GM21619 (cell line): ENCODE measurements around the gene ATAD2B.
"Not testable (repeated sequence)": the region's sequence is repeated elsewhere in the genome, so short reads cannot be mapped to it uniquely, and the experiment has no call there.

ENCODE experiments used
- ATAC-seq: cut with Tn5 transposase; IDR thresholded peaks from one replicate; pipeline ENCODE4 v1.9.1; 2021; ENCODE audit not compliant: unreplicated experiment

The ATAD2B gene

DNA sequence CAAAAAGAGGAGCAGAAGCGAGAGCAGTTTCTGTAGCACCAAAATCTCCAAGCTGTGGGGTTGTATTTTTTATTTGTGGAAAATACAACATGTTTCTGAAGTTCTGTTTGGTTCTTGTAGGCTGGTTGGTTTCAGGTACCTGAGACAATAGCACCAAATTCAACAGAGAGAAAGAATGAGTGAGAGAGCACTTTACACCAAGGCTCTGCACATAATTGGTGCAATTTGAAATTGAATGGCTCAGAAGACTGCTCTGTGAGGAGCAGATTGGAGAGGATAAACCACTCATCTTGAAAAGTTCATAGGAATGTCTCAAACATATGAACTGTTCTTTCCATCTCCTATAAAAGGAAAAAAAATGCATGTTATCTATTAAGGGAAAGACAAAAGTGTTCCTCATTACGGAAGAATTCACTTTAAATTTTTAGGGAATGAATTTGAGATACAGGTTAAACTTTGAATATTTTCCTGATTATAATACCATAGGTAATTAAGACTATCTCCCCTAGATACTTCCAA is 175.1 kb downstream of the ATAD2B start:
- no peak for ATAC-seq

DNA sequence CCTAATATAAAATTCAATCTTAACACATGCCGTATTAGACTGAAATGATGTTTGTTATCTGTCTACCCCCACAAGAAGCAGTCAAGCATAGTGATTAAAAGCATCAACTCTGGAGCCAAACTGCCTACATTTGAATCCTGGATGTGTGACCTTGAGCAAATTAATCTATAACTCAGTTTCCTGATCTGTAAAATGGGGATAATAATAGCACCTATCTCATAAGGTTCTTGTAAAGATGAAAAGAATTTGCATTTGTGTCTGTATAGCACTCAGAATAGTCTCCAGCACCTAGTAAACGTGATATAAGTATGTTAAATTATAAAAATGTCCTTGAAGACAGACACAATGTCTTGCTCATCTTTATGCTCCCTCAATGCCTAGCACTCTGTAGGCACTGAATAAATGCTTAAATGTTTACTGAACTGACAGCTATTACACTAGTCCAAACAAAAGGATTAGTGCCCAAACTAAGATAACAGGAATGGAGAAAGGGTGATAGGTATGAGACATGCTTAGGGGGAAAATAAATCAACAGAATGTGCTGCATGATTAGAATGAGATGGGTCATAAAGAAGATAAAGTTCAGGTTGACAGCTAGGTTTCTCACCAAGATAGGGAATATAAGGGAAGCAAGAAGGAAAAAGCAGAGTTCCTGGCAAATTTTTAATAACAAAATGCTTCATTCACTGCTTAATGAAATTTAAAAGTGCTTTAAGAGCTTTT is 180.6 kb downstream of the ATAD2B start:
- peak; percentile 35 for ATAC-seq

DNA sequence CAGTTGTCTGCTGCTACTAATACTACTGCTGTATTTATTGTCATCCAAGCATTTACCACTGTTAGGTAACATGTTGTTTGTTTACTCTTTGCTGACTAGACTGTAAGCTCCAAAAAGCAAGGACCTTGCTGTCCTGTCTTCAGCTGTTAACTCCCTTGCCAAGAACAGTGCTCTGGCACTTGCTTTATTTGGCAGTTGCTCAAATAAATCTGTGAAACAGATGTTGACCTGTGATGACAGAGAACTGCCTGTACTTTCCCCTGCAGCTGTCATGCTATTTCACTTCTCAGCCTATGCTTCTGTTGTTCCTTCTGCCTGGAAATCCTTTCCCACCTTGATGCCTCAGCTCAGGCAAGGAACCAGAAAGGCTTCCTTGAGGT is 181.2 kb downstream of the ATAD2B start:
- peak; percentile 71 for ATAC-seq

GRCh38 chr2:23745068-23745725 is 181.7 kb downstream of the ATAD2B start:
- no peak for ATAC-seq

DNA sequence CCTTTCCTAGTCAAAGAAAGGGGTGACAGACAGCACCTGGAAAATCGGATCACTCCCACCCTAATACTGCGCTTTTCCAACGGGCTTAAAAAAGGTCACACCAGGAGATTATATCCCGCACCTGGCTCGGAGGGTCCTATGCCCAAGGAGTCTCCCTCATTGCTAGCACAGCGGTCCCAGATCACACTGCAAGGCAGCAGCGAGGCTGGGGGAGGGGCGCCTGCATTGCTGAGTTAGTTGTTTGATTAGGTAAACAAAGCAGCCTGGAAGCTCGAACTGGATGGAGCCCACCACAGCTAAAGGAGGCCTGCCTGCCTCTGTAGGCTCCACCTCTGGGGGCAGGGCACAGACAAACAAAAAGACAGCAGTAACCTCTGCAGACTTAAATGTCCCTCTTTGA is 190.1 kb downstream of the ATAD2B start:
- not testable (repeated sequence) for ATAC-seq

GRCh38 chr2:23734416-23734815 is 192.5 kb downstream of the ATAD2B start:
- ATAC-seq, result no peak

- not testable (repeated sequence) for ATAC-seq
These were observed 203.9 kb downstream of the ATAD2B start for GRCh38 chr2:23723029-23723428.

DNA sequence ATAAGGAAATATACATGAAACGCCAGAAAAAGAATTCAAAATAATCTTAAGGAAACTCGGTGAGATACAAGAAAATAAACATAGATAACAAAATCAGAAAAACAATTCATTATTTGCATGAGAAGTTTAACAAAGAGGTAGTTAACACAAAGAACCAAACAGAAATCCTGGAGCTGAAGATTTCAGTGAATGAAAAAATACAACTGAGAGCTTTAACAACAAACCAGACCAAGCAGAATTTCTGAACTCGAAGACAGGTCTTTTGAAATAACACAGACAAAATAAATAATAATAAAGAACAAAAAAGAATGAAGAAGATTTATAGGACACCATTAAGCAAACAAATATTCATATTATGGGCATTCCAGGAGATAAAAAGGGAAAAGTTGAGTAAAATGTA is 204.7 kb downstream of the ATAD2B start:
- no peak for ATAC-seq

DNA sequence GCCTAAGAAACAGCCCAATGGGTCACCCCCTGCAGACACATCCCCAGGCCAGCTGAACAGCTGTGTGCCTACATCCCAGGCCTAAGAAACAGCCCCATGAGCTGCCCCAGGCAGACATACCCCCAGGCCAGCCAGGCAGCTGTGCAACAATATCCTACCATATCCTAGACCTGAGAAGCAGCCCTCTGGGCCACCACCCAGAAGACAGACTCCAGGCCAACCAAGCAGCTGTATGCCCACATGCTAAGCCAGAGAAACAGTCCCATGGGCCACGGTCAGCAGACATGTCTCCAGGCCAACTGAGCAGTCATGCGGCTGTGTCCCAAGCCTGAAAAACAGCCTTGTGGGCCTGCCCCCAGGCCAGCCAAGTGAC is 205.5 kb downstream of the ATAD2B start:
- no peak for ATAC-seq

DNA sequence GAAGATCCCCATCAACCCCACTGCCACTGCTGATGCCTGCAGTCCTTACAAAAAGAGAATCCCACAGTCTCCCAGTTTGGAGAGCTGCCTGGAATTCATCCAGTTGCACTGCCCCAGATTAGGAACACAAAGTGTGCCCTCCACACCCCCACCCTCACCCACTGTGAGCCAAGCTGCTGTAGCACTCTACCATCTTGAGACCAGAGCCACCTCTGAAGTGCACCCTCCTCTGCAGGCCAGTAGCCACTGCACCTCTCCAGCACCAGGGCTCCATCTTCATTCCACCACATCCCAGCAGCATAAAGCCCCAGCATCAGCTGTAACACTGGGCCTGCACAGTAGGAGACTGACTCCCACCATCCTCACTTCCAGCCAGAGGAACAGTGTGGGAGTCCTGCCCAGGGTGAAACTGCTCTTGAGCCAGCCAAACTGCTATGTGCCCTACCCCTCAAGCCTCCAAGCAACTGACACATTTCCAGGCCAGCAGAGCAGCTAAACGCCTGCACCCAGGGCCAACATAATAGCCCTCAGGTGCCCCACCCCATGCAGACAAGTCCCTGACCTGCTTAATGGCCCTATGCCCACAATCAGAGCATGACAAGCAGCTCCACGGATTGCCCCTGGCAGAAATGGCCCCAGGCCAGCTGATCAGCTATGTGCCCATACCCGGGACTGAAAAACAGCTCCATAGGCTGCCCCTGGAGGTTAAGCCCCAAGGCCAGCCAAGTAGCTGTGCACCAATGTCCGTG is 206.0 kb downstream of the ATAD2B start:
- no peak for ATAC-seq

- no peak for ATAC-seq
These were observed 207.2 kb downstream of the ATAD2B start for GRCh38 chr2:23719716-23720115.

DNA sequence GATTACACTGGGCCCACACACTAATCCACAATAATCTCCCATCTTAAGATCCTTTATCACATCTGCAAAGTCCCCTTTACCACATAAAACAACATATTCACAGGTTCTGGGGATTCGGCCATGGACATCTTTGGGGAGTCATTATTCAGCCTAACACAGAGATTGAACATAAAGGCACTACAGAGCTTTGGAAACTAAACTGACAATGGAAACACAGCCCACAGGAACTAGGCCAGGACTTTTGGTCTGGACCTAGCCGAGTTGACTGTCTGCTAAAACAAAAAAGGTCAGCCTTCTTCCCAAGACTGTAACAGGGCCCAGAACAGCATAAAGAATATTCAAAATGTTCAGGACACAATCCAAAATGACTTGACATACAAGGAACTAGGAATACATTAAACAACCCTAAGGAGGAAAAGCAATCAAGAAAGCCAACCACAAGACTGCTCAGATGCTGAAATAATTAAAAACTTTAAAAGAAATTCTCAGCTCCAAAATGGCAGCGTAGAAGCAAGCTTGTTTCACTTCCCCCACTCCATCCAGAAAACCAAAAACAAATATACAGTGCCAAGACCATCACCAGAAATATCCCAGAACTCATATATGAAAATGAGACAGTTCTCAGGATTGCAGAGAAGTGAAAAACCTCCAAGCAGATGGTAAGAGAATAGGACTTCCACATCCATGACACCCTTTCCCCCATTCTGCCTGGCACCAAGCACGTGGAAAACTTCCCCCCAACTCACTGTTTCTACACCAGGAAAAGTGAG is 207.8 kb downstream of the ATAD2B start:
- no peak for ATAC-seq

DNA sequence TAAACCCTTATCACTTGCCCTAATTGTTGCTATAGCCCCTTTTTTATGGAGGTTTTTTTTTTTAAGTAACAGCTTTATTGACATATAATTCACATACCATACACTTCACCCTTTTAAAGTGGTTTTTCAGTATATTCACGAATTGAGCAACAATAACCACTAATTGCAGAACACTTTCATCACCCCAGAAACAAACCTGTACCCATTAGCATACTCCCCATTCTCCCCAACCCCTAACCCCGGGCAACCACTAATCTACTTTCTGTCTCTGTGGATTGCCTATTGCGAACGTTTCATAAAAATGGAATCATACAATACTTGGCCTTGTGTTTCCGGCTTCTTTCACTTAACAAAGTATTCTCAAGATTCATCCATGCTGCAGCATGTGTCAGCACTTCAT is 213.6 kb downstream of the ATAD2B start:
- no peak for ATAC-seq

DNA sequence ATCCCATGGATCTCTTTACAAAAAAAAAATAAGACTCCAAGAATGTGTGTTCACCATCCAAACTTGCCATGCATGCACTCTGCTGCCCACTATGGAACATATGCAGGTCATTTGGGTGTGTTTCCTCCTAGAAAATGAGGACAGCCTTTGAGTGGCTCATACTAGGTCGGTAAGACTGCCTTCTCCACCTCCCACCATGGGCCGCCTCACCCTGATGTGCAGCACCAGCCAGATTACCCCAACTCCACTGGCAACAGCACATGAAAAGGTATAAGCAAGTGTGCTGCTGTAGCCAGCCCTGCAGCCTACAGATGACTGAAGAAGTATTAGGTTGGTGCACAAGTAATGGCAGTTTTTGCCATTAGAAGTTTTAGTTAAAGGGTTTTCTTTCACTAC is 214.2 kb downstream of the ATAD2B start:
- ATAC-seq, result no peak

GRCh38 chr2:23711979-23712755 is 214.8 kb downstream of the ATAD2B start:
- no peak for ATAC-seq

- no peak for ATAC-seq
These were observed 217.6 kb downstream of the ATAD2B start for GRCh38 chr2:23709311-23709710.

DNA sequence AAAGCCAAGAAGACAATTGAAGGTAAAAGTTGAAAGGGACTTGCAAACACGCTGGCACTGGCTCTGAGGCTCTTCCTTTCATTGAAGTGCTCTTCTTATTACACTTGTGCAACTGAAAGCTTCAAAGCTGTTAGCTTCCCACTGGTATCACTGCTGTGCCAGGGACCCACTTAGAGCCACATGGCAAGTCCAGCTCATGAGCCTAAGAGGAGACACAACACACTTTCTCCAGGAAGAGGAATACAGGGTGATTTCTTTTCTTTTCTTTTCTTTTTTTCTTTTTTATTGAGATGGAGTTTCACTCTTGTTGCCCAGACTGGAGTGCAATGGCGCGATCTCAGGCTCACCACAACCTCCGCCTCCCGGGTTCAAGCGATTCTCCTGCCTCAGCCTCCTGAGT is 218.2 kb downstream of the ATAD2B start:
- ATAC-seq, result no peak

DNA sequence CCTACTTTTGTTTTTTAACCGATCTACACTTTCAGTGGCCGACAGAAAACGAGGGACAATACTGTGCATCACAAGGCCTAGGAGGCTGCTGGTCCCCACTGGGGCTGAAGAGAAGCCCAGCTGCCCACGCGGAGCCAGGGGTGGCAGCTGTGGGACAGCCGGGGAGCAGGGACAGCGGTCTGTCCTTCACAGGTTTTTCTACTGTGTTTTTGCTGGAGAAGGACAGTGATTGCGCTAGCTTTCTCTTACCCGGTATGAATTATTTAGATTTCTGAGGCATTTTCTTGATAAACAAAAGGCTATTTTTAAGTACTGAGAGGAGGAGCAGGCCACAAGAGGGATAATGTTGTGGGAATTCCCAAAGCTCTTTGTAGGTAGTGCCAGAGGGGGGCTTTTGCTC is 219.8 kb downstream of the ATAD2B start:
- ATAC-seq, result no peak

DNA sequence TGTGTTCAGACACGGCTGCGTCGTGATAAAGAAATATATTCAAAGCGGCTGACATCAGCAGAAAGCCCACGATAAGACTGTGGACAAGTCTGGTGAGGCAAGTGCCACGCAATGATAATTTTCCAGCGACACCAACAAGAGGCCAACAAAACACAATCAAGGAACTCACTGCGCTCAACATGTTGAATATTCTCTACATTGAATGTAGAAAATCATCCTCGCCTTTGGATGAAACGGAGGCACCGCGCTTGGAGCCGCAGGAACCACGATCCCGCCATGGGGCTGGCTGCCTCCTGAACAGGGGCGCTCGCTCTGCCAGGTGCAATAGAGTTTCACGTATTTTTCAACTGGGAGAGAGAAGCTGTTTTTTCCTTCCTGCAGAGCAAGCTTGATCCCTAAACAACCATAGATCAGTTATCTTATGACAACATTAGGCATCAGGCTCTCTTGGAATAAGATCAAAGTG is 220.3 kb downstream of the ATAD2B start:
- ATAC-seq, result no peak
